HG02610 (cell line): ENCODE results near the gene ZBTB18.
"Not testable (repeated sequence)": the region's sequence is repeated elsewhere in the genome, so short reads cannot be mapped to it uniquely, and the experiment has no call there.

Experiments used
- ATAC-seq: cut with Tn5 transposase; IDR thresholded peaks from one replicate; pipeline ENCODE4 v1.9.1; 2021; ENCODE audit warnings: mild to moderate bottlenecking, moderate library complexity; ENCODE audit not compliant: unreplicated experiment

Gene ZBTB18

GRCh38 chr1:244041466-244042120 lies 9.5 kb upstream of the ZBTB18 start:
- no peak for ATAC-seq

GRCh38 chr1:244042293-244042692 lies 8.8 kb upstream of the ZBTB18 start:
- no peak for ATAC-seq

GRCh38 chr1:244044423-244044822 lies 6.7 kb upstream of the ZBTB18 start:
- no peak for ATAC-seq

GRCh38 chr1:244046254-244046653 lies 4.8 kb upstream of the ZBTB18 start:
- not testable (repeated sequence) for ATAC-seq

GRCh38 chr1:244046907-244047611 lies 4.0 kb upstream of the ZBTB18 start:
- no peak for ATAC-seq

GRCh38 chr1:244047621-244048255 lies 3.3 kb upstream of the ZBTB18 start:
- ATAC-seq = peak; percentile 22

- ATAC-seq = peak; percentile 82
Observed at GRCh38 chr1:244048256-244049161, 2.6 kb upstream of the ZBTB18 start.

GRCh38 chr1:244049162-244050013 lies 1.7 kb upstream of the ZBTB18 start:
- no peak for ATAC-seq

GRCh38 chr1:244050014-244050834 lies 859 bp upstream of the ZBTB18 start:
- ATAC-seq = no peak

- ATAC-seq = no peak
Observed at GRCh38 chr1:244052016-244052727, 1.1 kb downstream of the ZBTB18 start.

- no peak for ATAC-seq
Observed at GRCh38 chr1:244052728-244053312, 1.7 kb downstream of the ZBTB18 start.

GRCh38 chr1:244053831-244054230 lies 2.7 kb downstream of the ZBTB18 start:
- no peak for ATAC-seq

- no peak for ATAC-seq
Observed at GRCh38 chr1:244054247-244054923, 3.3 kb downstream of the ZBTB18 start.

- ATAC-seq = no peak
Observed at GRCh38 chr1:244054924-244055263, 3.8 kb downstream of the ZBTB18 start.

- ATAC-seq = no peak
Observed at GRCh38 chr1:244056577-244056976, 5.5 kb downstream of the ZBTB18 start.

- no peak for ATAC-seq
Observed at GRCh38 chr1:244057474-244058385, 6.6 kb downstream of the ZBTB18 start.

- no peak for ATAC-seq
Observed at GRCh38 chr1:244060117-244060516, 9.0 kb downstream of the ZBTB18 start.
